ENCODE data around the gene THRB. TPM values are rescaled to one million over a fixed set of nuclear protein-coding genes. Genes with fewer than 3 reads are reported as not detected.

The THRB gene
- total and polyA plus RNA-seq, 12 donors, result 3.8 to 32.8 (median 26.0) TPM

GRCh38 chr3:24507776-24508422 is 13.2 kb upstream of the THRB start:
- H3K27me3 ChIP-seq, result no peaks in the 10 kb centered on the region
- no peaks in the 10 kb centered on the region for H3K36me3 ChIP-seq
- 83 to 92% methylated on average over 2 of the region's 2 CpGs for WGBS, 2 donors
- no peak for TF ChIP-seq CTCF (IDR thresholded peaks at IDR 0.05)
- intact Hi-C loops (cut with DNase I), result no loop called here
- H3K4me1 ChIP-seq, result peaks cover 0 to 12% (median 0%) of the 10 kb centered on the region in 9 donors
- no peak overlapping the region for H3K4me3 ChIP-seq
- H3K27ac ChIP-seq, result no peak overlapping the region
- DNase-seq, result no peak
- no peaks in the 10 kb centered on the region for H3K9me3 ChIP-seq
- no peak for ATAC-seq

GRCh38 chr3:24506966-24507775 is 12.5 kb upstream of the THRB start:
- peaks cover 0 to 16% (median 0%) of the 10 kb centered on the region in 9 donors for H3K4me1 ChIP-seq
- ATAC-seq (no peak), DNase-seq (no peak)
- WGBS, 2 donors, result 79 to 87% methylated on average over 3 of the region's 3 CpGs
- intact Hi-C loops (cut with DNase I), result no loop called here
- H3K27ac ChIP-seq, result no peak overlapping the region
- H3K27me3 ChIP-seq, result no peaks in the 10 kb centered on the region
- no peak overlapping the region for H3K4me3 ChIP-seq
- H3K36me3 ChIP-seq, result no peaks in the 10 kb centered on the region
- no peak for TF ChIP-seq CTCF (IDR thresholded peaks at IDR 0.05)
- no peaks in the 10 kb centered on the region for H3K9me3 ChIP-seq

- intact Hi-C loops (cut with DNase I), result no loop called here
- Histone ChIP-seq H3K36me3 (no peaks in the 10 kb centered on the region), H3K9me3 (no peaks in the 10 kb centered on the region), H3K27me3 (no peaks in the 10 kb centered on the region), H3K27ac (no peak overlapping the region), H3K4me3 (no peak overlapping the region), H3K4me1 (peaks cover 0 to 16% (median 0%) of the 10 kb centered on the region in 9 donors)
- no peak for DNase-seq
- no peak for ATAC-seq
- 79 to 80% methylated on average over 7 of the region's 7 CpGs for WGBS, 2 donors
- TF ChIP-seq CTCF (IDR thresholded peaks at IDR 0.05), result no peak
Measured at GRCh38 chr3:24505691-24506550, 11.3 kb upstream of the THRB start.

GRCh38 chr3:24504772-24505171 is 10.1 kb upstream of the THRB start:
- ATAC-seq (no peak), DNase-seq (no peak)
- Histone ChIP-seq H3K4me1 (peaks cover 0 to 16% (median 0%) of the 10 kb centered on the region in 9 donors), H3K27me3 (no peaks in the 10 kb centered on the region), H3K36me3 (no peaks in the 10 kb centered on the region), H3K27ac (no peak overlapping the region), H3K4me3 (no peak overlapping the region), H3K9me3 (no peaks in the 10 kb centered on the region)
- no peak for TF ChIP-seq CTCF (IDR thresholded peaks at IDR 0.05)
- intact Hi-C loops (cut with DNase I), result no loop called here
